Measurements from ENCODE around the gene HRH1. TPM values are rescaled to one million over a fixed set of nuclear protein-coding genes. Genes with fewer than 3 reads are reported as not detected.

Gene HRH1
- polyA plus RNA-seq, 1 donor (not counting 4 experiments of a cell fraction or from before 2014, with no cell fraction given), result 13.9 TPM

DNA sequence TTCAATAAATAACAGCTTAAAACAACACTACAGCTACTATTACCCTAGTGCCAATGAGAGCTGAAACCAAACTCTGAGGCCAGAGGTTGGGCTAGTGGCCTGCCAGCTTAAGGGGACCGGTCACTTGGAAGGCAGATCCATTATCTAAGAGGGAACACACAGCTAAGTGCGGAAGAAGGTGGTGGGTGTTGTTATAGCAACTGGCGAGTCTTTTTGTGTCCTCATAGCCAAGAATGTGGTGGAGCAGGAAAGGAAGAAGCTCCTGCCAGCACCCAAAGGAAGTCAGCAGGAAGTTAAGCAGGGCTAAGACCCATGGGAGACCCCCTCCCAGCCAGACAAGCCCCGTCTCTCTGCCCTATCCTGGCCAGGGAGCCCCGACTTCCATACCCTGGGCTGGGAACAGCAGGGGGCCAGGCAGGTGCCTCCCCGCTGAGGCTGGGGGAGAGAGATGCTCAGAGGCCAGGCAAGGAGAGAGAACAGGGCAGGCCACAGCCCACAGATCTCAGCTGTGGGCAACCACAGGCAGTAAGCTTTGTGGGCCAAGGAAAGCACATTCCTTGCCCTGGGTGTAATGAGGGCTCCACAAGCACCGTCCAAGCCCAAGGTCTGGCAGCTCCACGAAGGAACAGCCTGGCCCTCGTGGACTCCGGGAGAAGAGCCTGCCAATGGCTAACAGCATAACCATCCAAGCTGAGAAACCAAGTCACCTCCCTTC, 34.0 kb upstream of the HRH1 start:
- Histone ChIP-seq H3K27me3 (ENCODE audit: control insufficient read depth, extremely low read depth, insufficient read depth, low read length) (no peaks in the 10 kb centered on the region), H3K9me1 (ENCODE audit: control insufficient read depth, extremely low read depth, insufficient read depth, low read length) (no peaks in the 10 kb centered on the region), H4K20me1 (ENCODE audit: control insufficient read depth, extremely low read depth, insufficient read depth, low read length) (no peaks in the 10 kb centered on the region), H3K4me3 (ENCODE audit: control insufficient read depth in 2 of 3, extremely low read depth in 1 of 3, insufficient read depth in 2 of 3, low read depth in 1 of 3, low read length in 3 of 3) (no peak overlapping the region), H3K27ac (ENCODE audit: control insufficient read depth, insufficient read depth, low read length) (no peak overlapping the region), H3K4me1 (ENCODE audit: control insufficient read depth, extremely low read depth, insufficient read depth, low read length) (no peaks in the 10 kb centered on the region), H3K9ac (ENCODE audit: control insufficient read depth, extremely low read depth, insufficient read depth, low read length) (no peak overlapping the region), H3K79me2 (ENCODE audit: control insufficient read depth, insufficient read depth, low read length) (no peaks in the 10 kb centered on the region), H3K36me3 (ENCODE audit: control insufficient read depth in 2 of 2, extremely low read depth in 1 of 2, insufficient read depth in 2 of 2, low read length in 2 of 2) (no peaks in the 10 kb centered on the region), H3K9me3 (ENCODE audit: control insufficient read depth, low read depth, low read length) (no peaks in the 10 kb centered on the region), H3K4me2 (ENCODE audit: control insufficient read depth, extremely low read depth, insufficient read depth, low read depth, low read length) (no peak overlapping the region), H2AFZ (ENCODE audit: control insufficient read depth, low read length) (no peak overlapping the region)
- FAIRE-seq (no peak), DNase-seq (ENCODE audit: low read depth, low spot score) (no peak)
- dilution Hi-C loops (cut with MboI; ENCODE audit: extremely low pct_ligation_motif_present, low sequenced_read_pairs), result no loop called here
- TF ChIP-seq, protein P1, sequence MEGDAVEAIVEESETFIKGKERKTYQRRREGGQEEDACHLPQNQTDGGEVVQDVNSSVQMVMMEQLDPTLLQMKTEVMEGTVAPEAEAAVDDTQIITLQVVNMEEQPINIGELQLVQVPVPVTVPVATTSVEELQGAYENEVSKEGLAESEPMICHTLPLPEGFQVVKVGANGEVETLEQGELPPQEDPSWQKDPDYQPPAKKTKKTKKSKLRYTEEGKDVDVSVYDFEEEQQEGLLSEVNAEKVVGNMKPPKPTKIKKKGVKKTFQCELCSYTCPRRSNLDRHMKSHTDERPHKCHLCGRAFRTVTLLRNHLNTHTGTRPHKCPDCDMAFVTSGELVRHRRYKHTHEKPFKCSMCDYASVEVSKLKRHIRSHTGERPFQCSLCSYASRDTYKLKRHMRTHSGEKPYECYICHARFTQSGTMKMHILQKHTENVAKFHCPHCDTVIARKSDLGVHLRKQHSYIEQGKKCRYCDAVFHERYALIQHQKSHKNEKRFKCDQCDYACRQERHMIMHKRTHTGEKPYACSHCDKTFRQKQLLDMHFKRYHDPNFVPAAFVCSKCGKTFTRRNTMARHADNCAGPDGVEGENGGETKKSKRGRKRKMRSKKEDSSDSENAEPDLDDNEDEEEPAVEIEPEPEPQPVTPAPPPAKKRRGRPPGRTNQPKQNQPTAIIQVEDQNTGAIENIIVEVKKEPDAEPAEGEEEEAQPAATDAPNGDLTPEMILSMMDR (optimal IDR thresholded peaks at IDR 0.05 in 1 of 3, IDR thresholded peaks at IDR 0.05 in 1 of 3, conservative IDR thresholded peaks at IDR 0.05 in 1 of 3; ENCODE audit: extremely low read depth in 1 of 3, insufficient read depth in 2 of 3, low read length in 3 of 3), result no peak
- no peak for TF ChIP-seq EZH2 (IDR thresholded peaks at IDR 0.05; ENCODE audit: low read length)

DNA sequence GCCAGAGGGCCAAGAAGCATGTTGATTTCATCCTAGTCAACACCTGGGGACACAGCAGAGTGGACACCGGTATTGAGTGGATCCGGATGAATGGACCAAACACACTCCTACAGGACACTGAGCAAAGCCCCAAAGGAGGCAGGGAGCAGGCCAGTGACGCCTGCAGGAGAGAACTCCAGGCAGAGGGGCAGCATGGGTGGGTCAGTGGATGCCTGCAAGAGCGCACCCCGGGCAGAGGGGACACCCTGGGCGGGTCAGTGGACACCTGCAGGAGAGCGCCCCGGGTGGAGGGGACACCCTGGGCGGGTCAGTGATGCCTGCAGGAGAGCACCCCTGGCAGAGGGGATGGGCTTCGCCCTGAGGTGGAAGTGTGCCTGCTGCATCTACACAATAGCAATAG, 27.6 kb upstream of the HRH1 start:
- no peak for TF ChIP-seq EZH2 (IDR thresholded peaks at IDR 0.05; ENCODE audit: low read length)
- TF ChIP-seq, protein P1 (optimal IDR thresholded peaks at IDR 0.05 in 1 of 3, IDR thresholded peaks at IDR 0.05 in 1 of 3, conservative IDR thresholded peaks at IDR 0.05 in 1 of 3; ENCODE audit: extremely low read depth in 1 of 3, insufficient read depth in 2 of 3, low read length in 3 of 3), result no peak
- Histone ChIP-seq H3K9me1 (ENCODE audit: control insufficient read depth, extremely low read depth, insufficient read depth, low read length) (no peaks in the 10 kb centered on the region), H3K9me3 (ENCODE audit: control insufficient read depth, low read depth, low read length) (no peaks in the 10 kb centered on the region), H3K4me1 (ENCODE audit: control insufficient read depth, extremely low read depth, insufficient read depth, low read length) (peaks cover 29% of the 10 kb centered on the region), H3K4me2 (ENCODE audit: control insufficient read depth, extremely low read depth, insufficient read depth, low read depth, low read length) (no peak overlapping the region), H2AFZ (ENCODE audit: control insufficient read depth, low read length) (no peak overlapping the region), H3K27ac (ENCODE audit: control insufficient read depth, insufficient read depth, low read length) (no peak overlapping the region), H3K36me3 (ENCODE audit: control insufficient read depth in 2 of 2, extremely low read depth in 1 of 2, insufficient read depth in 2 of 2, low read length in 2 of 2) (no peaks in the 10 kb centered on the region), H3K4me3 (ENCODE audit: control insufficient read depth in 2 of 3, extremely low read depth in 1 of 3, insufficient read depth in 2 of 3, low read depth in 1 of 3, low read length in 3 of 3) (no peak overlapping the region), H3K9ac (ENCODE audit: control insufficient read depth, extremely low read depth, insufficient read depth, low read length) (no peak overlapping the region), H3K27me3 (ENCODE audit: control insufficient read depth, extremely low read depth, insufficient read depth, low read length) (no peaks in the 10 kb centered on the region), H3K79me2 (ENCODE audit: control insufficient read depth, insufficient read depth, low read length) (no peaks in the 10 kb centered on the region), H4K20me1 (ENCODE audit: control insufficient read depth, extremely low read depth, insufficient read depth, low read length) (no peaks in the 10 kb centered on the region)
- DNase-seq (ENCODE audit: low read depth, low spot score), result no peak
- no peak for FAIRE-seq
- dilution Hi-C loops (cut with MboI; ENCODE audit: extremely low pct_ligation_motif_present, low sequenced_read_pairs), result no loop called here

Measured in keratinocyte (primary cell).